ENCODE data around the gene PARL.

GRCh38 chr3:183878071-183878470 is 6.6 kb downstream of the PARL start:
- TF ChIP-seq CTCF (IDR thresholded peaks at IDR 0.05) (no peak), POLR2A (IDR thresholded peaks at IDR 0.05) (no peak)
